Effector memory CD8-positive, alpha-beta T cell (primary cell): ENCODE measurements around the gene CREB5.

Experiments
- ATAC-seq: fragments of 150-1000 bp; cut with Tn5 transposase; replicated peaks from 2 replicates; pipeline ENCODE4 v1.10.0; 2021; ENCODE audit warnings: mild to moderate bottlenecking, moderate library complexity
- DNase-seq, 3 experiments: peaks; one replicate each; pipeline ENCODE4 v3.0.0; 2021
- H3K27ac Mint-ChIP-seq, 2 donors: one replicate each; pipeline ENCODE4 v1.8.0; 2022; ENCODE audit warnings: mild to moderate bottlenecking in 2 of 2, mixed read lengths in 2 of 2, moderate library complexity in 2 of 2
- H3K27me3 Mint-ChIP-seq, 2 donors: one replicate each; pipeline ENCODE4 v1.8.0; 2022; ENCODE audit warnings: mixed read lengths in 2 of 2
- H3K36me3 Mint-ChIP-seq: one replicate; pipeline ENCODE4 v1.8.0; 2022; ENCODE audit warnings: mild to moderate bottlenecking, moderate library complexity, mixed read lengths; ENCODE audit not compliant: insufficient read depth
- H3K4me1 Mint-ChIP-seq, 2 donors: one replicate each; pipeline ENCODE4 v1.8.0; 2022; ENCODE audit warnings: low read depth in 2 of 2, mixed read lengths in 2 of 2
- H3K4me3 Mint-ChIP-seq, 2 donors: one replicate each; pipeline ENCODE4 v1.8.0; 2022; ENCODE audit warnings: mild to moderate bottlenecking in 2 of 2, mixed read lengths in 2 of 2, moderate library complexity in 2 of 2
- H3K9me3 Mint-ChIP-seq, 2 donors: one replicate each; pipeline ENCODE4 v1.8.0; 2022; ENCODE audit warnings: mixed read lengths in 2 of 2

The CREB5 gene

DNA sequence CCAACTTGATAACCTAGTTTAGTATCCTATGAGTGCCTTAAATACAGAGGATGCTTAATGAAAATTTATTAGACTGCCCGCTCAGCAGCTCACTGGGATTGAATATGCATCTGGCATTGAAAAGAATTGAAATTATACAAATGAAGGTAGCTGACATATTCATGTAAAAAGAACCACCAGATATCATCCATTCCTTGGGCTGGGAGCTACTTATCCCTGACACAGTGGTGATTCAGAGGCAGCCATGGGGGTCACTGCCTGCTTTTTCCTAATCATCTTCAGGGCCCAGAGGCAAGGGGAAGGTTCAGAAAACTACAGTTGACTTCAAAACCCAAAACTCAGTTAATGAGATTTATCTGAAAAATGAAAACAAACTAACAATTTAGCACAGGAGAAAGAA is 424.9 kb downstream of the CREB5 start:
- no peaks in the 10 kb centered on the region for H3K36me3 Mint-ChIP-seq
- no peak for ATAC-seq
- no peak overlapping the region for H3K4me3 Mint-ChIP-seq
- H3K4me1 Mint-ChIP-seq = no peaks in the 10 kb centered on the region
- H3K27ac Mint-ChIP-seq = no peak overlapping the region
- peaks cover 5 to 13% of the 10 kb centered on the region in 2 donors for H3K27me3 Mint-ChIP-seq
- DNase-seq = no peak
- H3K9me3 Mint-ChIP-seq = no peaks in the 10 kb centered on the region

DNA sequence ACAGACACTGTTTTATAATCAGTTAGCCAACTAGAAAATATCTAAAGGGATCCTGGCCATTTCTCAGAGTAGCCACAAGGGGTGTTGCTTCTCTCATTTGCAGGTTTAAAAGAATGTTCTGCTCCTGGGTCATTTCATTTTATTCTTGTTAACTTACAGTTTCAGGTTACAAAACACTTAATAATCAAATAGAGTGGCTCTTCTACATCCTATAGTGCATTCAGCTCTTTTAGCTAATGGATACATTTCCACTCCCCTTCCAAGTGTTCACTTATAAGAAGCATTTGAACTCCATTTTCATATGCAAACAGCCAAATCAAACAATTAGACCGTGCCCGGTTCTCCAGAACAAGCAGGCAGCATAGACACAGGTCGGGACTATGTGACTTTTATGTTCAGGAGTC is 428.3 kb downstream of the CREB5 start:
- Mint-ChIP-seq H3K4me1 (no peaks in the 10 kb centered on the region), H3K4me3 (no peak overlapping the region)
- ATAC-seq = no peak

DNA sequence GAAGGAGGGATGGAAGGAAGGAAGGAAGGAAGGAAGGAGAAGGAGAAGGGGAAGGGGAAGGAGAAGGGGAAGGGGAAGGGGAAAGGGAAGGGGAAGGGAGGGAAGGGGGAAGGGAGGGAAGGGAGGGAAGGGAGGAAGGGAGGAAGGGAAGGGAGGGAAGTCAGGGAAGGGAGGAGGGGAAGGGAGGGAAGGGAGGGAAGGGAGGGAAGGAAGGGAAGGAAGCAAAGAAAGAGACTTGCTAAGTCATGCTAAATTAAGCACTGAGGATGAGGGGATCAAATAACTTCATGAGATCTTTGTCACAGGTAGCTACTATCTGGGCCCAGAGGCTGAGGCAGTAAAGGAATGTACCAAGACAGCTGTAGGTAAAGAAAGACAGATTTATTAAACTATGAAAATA is 429.4 kb downstream of the CREB5 start:
- Mint-ChIP-seq H3K4me3 (no peak overlapping the region), H3K9me3 (no peaks in the 10 kb centered on the region), H3K36me3 (no peaks in the 10 kb centered on the region), H3K4me1 (no peaks in the 10 kb centered on the region), H3K27me3 (peaks cover 36% of the 10 kb centered on the region in 2 donors), H3K27ac (no peak overlapping the region)
- ATAC-seq (no peak), DNase-seq (no peak)

More for the DNA sequence above, 428.3 kb downstream of the CREB5 start:
- no peaks in the 10 kb centered on the region for H3K9me3 Mint-ChIP-seq
- no peak for DNase-seq
- no peak overlapping the region for H3K27ac Mint-ChIP-seq
- peaks cover 31% of the 10 kb centered on the region in 2 donors for H3K27me3 Mint-ChIP-seq
- no peaks in the 10 kb centered on the region for H3K36me3 Mint-ChIP-seq

- peaks cover 36% of the 10 kb centered on the region in 2 donors for H3K27me3 Mint-ChIP-seq
- H3K9me3 Mint-ChIP-seq = no peaks in the 10 kb centered on the region
Observed at GRCh38 chr7:28842769-28843295, 430.5 kb downstream of the CREB5 start.

DNA sequence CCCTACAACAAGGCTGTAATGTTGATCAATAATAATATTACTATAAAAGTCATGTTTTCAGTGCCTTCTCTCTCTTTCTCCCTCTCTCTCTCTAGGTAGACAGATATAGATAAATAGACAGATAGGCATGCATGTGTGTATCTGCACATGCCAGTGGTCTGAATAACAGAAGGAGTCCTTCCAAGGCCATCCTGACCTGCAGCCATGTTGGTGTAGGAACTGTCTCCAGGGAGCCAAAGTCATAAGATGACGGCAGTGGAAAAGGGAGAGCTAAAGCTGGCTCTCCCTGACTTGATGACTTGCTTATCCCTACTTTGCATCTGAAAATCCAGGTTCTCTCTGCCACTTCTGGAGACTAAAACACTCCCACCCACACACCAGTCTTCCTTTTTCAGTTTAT is 432.8 kb downstream of the CREB5 start:
- ATAC-seq (no peak), DNase-seq (no peak)
- Mint-ChIP-seq H3K4me1 (no peaks in the 10 kb centered on the region), H3K27ac (no peak overlapping the region), H3K36me3 (no peaks in the 10 kb centered on the region), H3K4me3 (no peak overlapping the region), H3K27me3 (peaks cover 36 to 41% of the 10 kb centered on the region in 2 donors), H3K9me3 (no peaks in the 10 kb centered on the region)

More at GRCh38 chr7:28842769-28843295, 430.5 kb downstream of the CREB5 start:
- H3K27ac Mint-ChIP-seq = no peak overlapping the region
- no peaks in the 10 kb centered on the region for H3K4me1 Mint-ChIP-seq
- no peak overlapping the region for H3K4me3 Mint-ChIP-seq
- H3K36me3 Mint-ChIP-seq = no peaks in the 10 kb centered on the region
- DNase-seq = no peak
- no peak for ATAC-seq

DNA sequence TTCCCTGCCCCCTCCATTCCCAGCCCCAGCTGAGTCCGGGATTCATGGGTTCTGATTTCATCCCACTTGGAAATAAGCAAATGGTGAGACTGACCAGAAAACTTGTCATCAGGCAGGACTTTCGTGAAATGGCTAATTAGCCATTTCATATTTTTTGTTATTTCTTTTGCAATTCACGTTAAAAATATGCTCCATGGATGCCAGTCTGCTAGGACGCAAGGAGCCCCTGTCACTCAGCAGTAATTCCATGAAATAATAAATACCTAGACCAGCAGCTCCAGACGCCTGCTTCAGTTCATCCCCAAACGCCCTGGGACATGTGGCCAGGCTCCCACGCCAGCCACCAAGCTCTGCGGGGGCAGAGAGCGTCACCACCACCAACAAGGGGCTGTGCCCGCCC is 434.9 kb downstream of the CREB5 start:
- peaks cover 44 to 45% of the 10 kb centered on the region in 2 donors for H3K27me3 Mint-ChIP-seq

GRCh38 chr7:28847681-28848080 is 435.4 kb downstream of the CREB5 start:
- Mint-ChIP-seq H3K4me1 (no peaks in the 10 kb centered on the region), H3K27me3 (peaks cover 40% of the 10 kb centered on the region in 2 donors), H3K9me3 (no peaks in the 10 kb centered on the region), H3K4me3 (no peak overlapping the region), H3K27ac (no peak overlapping the region), H3K36me3 (no peaks in the 10 kb centered on the region)
- ATAC-seq (no peak), DNase-seq (no peak)

More for the DNA sequence above, 434.9 kb downstream of the CREB5 start:
- Mint-ChIP-seq H3K36me3 (no peaks in the 10 kb centered on the region), H3K27ac (no peak overlapping the region), H3K4me1 (no peaks in the 10 kb centered on the region), H3K4me3 (no peak overlapping the region), H3K9me3 (no peaks in the 10 kb centered on the region)
- ATAC-seq (no peak), DNase-seq (no peak)

- Mint-ChIP-seq H3K36me3 (no peaks in the 10 kb centered on the region), H3K27ac (no peak overlapping the region), H3K4me3 (no peak overlapping the region), H3K27me3 (peaks cover 40 to 44% of the 10 kb centered on the region in 2 donors), H3K9me3 (no peaks in the 10 kb centered on the region), H3K4me1 (peaks cover 4 to 8% of the 10 kb centered on the region in 2 donors)
- no peak for DNase-seq
- ATAC-seq = no peak
Observed at GRCh38 chr7:28848906-28849305, 436.6 kb downstream of the CREB5 start.

- Mint-ChIP-seq H3K4me3 (no peak overlapping the region), H3K27me3 (peaks cover 47 to 50% of the 10 kb centered on the region in 2 donors), H3K27ac (no peak overlapping the region), H3K36me3 (no peaks in the 10 kb centered on the region), H3K4me1 (peaks cover 9 to 12% of the 10 kb centered on the region in 2 donors), H3K9me3 (no peaks in the 10 kb centered on the region)
- DNase-seq (no peak), ATAC-seq (no peak)
Observed at GRCh38 chr7:28850699-28851098, 438.4 kb downstream of the CREB5 start.

GRCh38 chr7:28853150-28853549 is 440.8 kb downstream of the CREB5 start:
- peaks cover 9 to 12% of the 10 kb centered on the region in 2 donors for H3K4me1 Mint-ChIP-seq
- DNase-seq = no peak
- H3K27ac Mint-ChIP-seq = no peak overlapping the region
- ATAC-seq = no peak
- no peaks in the 10 kb centered on the region for H3K9me3 Mint-ChIP-seq
- peaks cover 61 to 62% of the 10 kb centered on the region in 2 donors for H3K27me3 Mint-ChIP-seq
- no peaks in the 10 kb centered on the region for H3K36me3 Mint-ChIP-seq
- peak overlapping the region; percentile 77 to 78 for H3K4me3 Mint-ChIP-seq

- Mint-ChIP-seq H3K9me3 (no peaks in the 10 kb centered on the region), H3K27ac (no peak overlapping the region), H3K27me3 (peaks cover 61 to 64% of the 10 kb centered on the region in 2 donors), H3K36me3 (no peaks in the 10 kb centered on the region), H3K4me3 (peak overlapping the region; percentile 77 to 78), H3K4me1 (peaks cover 9 to 12% of the 10 kb centered on the region in 2 donors)
- DNase-seq = peak; percentile 15 to 49 (median 30)
- ATAC-seq = peak; percentile 78
Observed at GRCh38 chr7:28853834-28854749, 441.8 kb downstream of the CREB5 start.

- Mint-ChIP-seq H3K9me3 (no peaks in the 10 kb centered on the region), H3K4me3 (peak overlapping the region; percentile 77 to 78), H3K27me3 (peaks cover 65 to 70% of the 10 kb centered on the region in 2 donors), H3K4me1 (peaks cover 9 to 12% of the 10 kb centered on the region in 2 donors), H3K27ac (no peak overlapping the region), H3K36me3 (no peaks in the 10 kb centered on the region)
- DNase-seq (no peak), ATAC-seq (no peak)
Observed at GRCh38 chr7:28854750-28855074, 442.4 kb downstream of the CREB5 start.

DNA sequence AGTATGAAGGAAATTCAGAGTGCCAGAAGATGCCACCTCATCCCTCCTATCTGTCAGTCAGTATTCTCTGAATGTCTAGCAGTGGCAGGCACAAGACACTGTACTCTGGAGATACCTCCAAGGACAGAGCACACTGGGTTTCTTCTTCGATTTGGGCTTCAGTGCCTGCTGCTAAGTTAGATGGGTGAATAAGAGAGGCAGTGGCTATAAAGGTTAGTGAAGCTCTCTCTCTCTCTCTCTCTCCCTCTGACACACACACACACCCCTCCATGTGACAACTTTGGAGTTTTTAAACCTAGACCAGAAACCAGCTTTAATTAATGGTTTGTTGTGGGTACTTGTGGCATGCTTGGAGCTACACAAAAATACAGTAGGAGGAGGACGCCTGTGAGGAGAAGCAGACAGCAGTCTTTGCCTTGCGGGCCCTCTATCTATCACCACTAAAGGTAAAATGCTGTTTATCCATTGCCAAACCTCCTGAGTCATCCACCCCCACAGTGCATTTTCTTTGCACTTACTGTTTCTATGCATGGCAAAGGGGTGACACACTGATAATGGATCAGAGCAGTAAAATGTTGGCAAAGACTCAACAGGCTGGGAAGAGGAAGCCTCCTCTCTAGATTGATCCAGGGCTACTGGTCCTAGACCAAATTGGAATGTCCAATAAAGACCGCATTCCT is 443.4 kb downstream of the CREB5 start:
- Mint-ChIP-seq H3K4me1 (peaks cover 9 to 12% of the 10 kb centered on the region in 2 donors), H3K4me3 (no peak overlapping the region), H3K36me3 (no peaks in the 10 kb centered on the region), H3K27me3 (peaks cover 73 to 80% of the 10 kb centered on the region in 2 donors), H3K27ac (no peak overlapping the region), H3K9me3 (no peaks in the 10 kb centered on the region)
- no peak for DNase-seq
- no peak for ATAC-seq
